ENCODE data around the gene FANCL.
"Not testable (repeated sequence)": the region's sequence is repeated elsewhere in the genome, so short reads cannot be mapped to it uniquely, and the experiment has no call there.

FANCL gene

GRCh38 chr2:58240670-58241545 is at the start of gene FANCL:
TSS of gene FANCL (minus strand) at chr2:58241325. CDS start at chr2:58241313, 12 bp downstream.
- peak; percentile 92 for DNase-seq

GRCh38 chr2:58289029-58289428 is 47.9 kb upstream of the FANCL start:
- DNase-seq = no peak

- no peak for DNase-seq
These were observed 42.8 kb upstream of the FANCL start for GRCh38 chr2:58283931-58284330.

- not testable (repeated sequence) for DNase-seq
These were observed 34.0 kb upstream of the FANCL start for GRCh38 chr2:58275144-58275543.

GRCh38 chr2:58271826-58272225 is 30.7 kb upstream of the FANCL start:
- DNase-seq = peak; percentile 21

- no peak for DNase-seq
These were observed 27.6 kb upstream of the FANCL start for GRCh38 chr2:58268685-58269084.

- DNase-seq = no peak
These were observed 25.1 kb upstream of the FANCL start for GRCh38 chr2:58266211-58266610.

- no peak for DNase-seq
These were observed 20.1 kb upstream of the FANCL start for GRCh38 chr2:58261209-58261608.

- not testable (repeated sequence) for DNase-seq
These were observed 17.3 kb upstream of the FANCL start for GRCh38 chr2:58258456-58258855.

GRCh38 chr2:58251331-58252201 is 10.4 kb upstream of the FANCL start:
- DNase-seq = not testable (repeated sequence)

GRCh38 chr2:58241546-58241864 is 380 bp upstream of the FANCL start:
- no peak for DNase-seq

GRCh38 chr2:58239243-58239925 is 1.7 kb downstream of the FANCL start:
- DNase-seq = no peak

- DNase-seq = no peak
These were observed 3.4 kb downstream of the FANCL start for GRCh38 chr2:58237741-58238140.

GRCh38 chr2:58235984-58236383 is 5.1 kb downstream of the FANCL start:
- no peak for DNase-seq

GRCh38 chr2:58235170-58235569 is 6.0 kb downstream of the FANCL start:
- DNase-seq = no peak

GRCh38 chr2:58228299-58228698 is 12.8 kb downstream of the FANCL start:
- no peak for DNase-seq

GRCh38 chr2:58227171-58227917 is 13.8 kb downstream of the FANCL start:
- DNase-seq = no peak

- no peak for DNase-seq
These were observed 19.2 kb downstream of the FANCL start for GRCh38 chr2:58221909-58222308.

GRCh38 chr2:58215429-58215828 is 25.7 kb downstream of the FANCL start:
- no peak for DNase-seq

- DNase-seq = not testable (repeated sequence)
These were observed 30.1 kb downstream of the FANCL start for GRCh38 chr2:58210951-58211568.

- DNase-seq = no peak
These were observed 33.9 kb downstream of the FANCL start for GRCh38 chr2:58207189-58207588.

GRCh38 chr2:58206785-58207184 is 34.3 kb downstream of the FANCL start:
- no peak for DNase-seq

Measured in midbrain (tissue), 1 donor.